NCI-H2107 treated with DMSO at 0.1 percent for 48 hours (cell line): ENCODE results near the gene ANKRD13B.

ENCODE experiments used
- DNase-seq: peaks from one replicate; lab custom pipeline; 2025; ENCODE audit not compliant: unreplicated experiment; lab: John Stamatoyannopoulos, UW

Gene ANKRD13B

DNA sequence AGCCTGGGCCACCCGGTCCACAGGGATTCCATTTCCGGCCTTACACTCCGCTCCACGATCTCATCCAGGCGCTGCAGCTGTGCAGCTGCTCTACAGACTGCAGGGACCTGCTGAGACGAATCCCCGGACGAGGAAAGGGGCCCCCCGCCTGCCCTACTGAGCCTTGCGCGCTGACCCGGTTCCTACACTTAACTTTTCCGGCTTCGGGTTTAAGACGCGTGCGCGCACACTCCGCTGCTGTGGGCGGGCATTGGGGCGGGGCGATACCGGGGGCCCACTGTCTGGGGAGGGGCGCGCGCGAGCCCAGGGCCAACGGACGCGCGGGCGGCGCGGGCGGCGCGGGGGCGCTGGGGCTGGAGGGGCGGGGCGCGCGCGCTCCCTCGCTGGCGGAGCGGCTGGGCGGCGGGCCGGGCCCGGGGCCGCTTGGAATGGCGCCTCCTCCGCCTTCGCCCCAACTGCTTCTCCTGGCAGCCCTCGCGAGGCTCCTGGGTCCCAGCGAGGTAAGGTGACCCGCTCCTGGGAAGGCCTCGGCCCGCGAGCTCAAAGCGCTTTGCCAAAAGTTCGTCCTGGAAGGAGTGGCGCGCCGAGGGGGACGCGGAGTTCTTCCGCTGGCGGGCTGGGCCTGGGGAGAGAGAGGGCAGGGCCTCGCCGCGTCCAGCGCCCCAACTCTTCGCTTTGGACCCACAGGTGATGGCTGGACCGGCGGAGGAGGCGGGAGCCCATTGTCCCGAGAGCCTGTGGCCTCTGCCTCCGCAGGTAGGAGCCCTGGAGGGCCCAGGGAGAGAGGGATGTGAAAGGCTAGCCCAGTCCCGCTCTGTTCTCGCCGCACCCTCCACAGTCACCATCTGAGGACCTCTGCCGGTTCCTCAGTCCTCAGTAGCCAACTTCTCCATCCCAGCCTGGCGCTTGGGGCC lies 24.3 kb upstream of the ANKRD13B start, which contains the start of gene TP53I13:
TP53I13 (plus strand) TSS at position 371 of the 914 bp plus-strand sequence; CDS start at position 429, 58 bp downstream.
- no peak for DNase-seq

DNA sequence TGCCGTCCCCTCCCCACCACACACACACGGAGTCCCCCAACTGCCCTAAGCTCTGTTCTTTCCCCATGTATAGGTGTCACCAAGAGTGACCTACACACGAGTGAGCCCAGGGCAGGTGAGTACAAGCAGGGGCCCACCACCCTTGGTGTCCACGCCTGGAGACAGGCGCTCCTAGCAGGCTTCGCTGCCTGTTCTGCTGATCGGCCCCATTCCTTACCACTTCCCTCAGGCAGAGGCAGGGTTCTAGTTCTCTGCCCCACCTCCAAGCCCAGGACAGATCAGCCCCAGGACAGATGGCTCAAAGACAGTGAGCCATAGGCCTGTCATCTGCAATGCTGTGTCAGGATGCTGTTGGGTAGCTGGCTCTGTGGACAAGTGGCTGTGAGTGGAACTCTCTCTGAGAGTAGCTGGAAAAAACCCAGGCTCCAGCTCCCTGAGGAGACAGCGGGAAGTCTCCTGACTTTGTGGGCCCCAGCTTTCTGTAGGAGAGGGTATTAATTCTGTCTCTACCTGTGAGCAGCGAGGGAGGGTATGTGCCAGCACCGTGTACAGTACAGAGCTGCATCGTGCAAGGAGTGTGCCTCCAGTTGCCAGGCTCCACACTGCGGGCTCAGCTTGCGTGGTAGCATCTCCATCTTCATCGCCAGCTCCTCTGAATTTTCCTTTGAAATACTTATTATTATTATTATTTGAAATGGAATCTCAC lies 23.5 kb upstream of the ANKRD13B start:
- no peak for DNase-seq

DNA sequence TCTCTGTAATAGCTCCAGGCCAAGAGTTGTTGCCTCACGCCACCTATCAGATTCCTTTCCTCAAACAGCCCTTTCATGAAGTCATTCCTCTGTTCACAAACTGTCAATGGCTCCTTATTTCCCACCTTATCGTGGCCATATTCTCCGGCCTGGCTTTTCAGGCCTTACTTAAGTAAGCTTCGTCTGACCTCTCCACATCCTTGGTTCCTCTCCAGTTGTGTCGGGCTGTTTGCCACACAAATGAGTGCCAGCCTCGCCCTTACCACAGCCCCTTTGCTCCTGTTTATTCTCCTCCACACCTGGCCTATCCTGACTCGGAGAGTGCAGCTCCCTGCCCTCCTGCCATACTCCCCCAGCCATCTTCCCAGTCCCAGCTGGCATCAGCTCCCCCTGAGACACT lies 22.4 kb upstream of the ANKRD13B start:
- DNase-seq: no peak

- no peak for DNase-seq
Observed at GRCh38 chr17:29571486-29571882, 21.4 kb upstream of the ANKRD13B start.

DNA sequence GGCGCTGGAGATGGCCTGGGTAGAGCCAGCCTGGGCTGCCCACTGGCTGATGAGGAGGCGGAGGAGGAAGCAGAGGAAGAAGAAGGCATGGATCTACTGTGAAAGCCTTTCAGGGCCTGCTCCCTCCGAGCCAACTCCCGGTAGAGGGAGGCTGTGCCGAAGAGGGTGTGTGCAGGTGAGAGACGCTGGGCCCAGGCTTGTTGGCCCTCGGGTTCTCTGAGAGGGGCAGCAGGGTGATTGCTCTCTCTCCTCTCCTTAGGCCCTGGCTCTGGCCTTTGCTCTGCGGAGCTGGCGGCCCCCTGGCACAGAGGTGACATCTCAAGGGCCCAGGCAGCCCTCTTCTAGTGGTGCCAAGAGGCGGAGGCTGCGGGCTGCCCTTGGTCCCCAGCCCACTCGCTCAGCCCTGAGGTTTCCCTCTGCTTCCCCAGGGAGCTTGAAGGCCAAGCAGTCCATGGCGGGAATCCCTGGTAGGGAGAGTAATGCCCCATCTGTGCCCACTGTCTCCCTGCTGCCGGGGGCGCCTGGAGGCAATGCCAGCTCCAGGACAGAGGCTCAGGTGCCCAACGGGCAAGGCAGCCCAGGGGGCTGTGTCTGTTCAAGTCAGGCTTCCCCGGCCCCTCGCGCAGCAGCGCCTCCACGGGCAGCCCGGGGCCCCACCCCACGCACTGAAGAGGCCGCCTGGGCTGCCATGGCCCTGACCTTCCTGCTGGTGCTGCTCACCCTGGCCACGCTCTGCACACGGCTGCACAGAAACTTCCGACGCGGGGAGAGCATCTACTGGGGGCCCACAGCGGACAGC lies 20.9 kb upstream of the ANKRD13B start:
- no peak for DNase-seq

DNA sequence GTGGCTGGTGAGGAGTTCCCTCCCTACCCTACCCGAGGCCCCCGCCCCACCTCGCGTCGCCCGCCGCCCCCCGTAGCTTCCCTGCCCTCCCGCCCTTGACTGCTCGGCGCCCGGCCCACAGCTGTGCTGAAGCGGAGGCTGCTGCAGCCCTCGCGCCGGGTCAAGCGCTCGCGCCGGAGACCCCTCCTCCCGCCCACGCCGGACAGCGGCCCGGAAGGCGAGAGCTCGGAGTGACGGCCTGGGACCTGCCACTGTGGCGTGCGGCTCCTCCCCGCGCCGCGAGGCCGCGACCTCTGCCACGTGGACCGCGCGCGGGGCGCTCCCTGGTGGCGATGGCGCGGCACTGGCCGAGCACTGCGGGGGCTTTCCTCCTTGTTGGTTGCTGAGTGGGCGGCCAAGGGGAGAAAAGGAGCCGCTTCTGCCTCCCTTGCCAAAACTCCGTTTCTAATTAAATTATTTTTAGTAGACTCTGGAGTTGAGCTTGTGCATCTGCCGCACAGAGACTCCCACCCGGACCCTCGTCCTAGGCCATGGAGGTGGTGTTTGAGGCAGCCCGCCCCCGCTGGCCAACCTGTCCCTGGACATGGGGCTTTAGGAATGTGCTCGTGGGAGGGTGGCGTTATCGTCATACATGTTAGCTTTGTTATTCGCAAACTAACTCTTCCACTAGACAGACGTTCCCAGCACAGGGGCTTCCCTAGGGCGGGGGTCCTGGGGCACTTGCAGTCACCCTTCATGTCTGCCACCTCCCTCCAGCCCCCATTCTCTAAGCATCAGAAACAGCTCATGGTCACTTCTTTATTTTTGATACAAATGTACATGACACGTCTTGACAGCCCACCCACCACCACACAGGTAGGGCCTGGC lies 20.0 kb upstream of the ANKRD13B start:
- no peak for DNase-seq

DNA sequence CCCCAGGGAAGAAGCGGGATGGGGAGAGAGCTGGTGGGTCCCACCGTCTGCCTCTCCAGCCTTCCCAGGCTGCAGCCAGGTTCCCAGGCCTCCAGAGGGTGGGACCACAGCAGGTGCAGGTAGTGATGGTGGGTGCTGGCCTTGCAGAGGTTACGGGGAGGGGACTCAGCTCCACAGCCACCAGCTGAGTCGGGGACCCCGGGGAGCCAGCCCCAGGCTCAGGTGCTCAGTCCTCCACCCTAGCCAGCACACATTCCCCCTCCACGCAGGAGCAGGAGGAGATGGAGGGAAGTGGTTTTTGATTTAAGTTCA lies 19.4 kb upstream of the ANKRD13B start:
- no peak for DNase-seq

- DNase-seq: no peak
Observed at GRCh38 chr17:29573871-29574731, 18.8 kb upstream of the ANKRD13B start.

DNA sequence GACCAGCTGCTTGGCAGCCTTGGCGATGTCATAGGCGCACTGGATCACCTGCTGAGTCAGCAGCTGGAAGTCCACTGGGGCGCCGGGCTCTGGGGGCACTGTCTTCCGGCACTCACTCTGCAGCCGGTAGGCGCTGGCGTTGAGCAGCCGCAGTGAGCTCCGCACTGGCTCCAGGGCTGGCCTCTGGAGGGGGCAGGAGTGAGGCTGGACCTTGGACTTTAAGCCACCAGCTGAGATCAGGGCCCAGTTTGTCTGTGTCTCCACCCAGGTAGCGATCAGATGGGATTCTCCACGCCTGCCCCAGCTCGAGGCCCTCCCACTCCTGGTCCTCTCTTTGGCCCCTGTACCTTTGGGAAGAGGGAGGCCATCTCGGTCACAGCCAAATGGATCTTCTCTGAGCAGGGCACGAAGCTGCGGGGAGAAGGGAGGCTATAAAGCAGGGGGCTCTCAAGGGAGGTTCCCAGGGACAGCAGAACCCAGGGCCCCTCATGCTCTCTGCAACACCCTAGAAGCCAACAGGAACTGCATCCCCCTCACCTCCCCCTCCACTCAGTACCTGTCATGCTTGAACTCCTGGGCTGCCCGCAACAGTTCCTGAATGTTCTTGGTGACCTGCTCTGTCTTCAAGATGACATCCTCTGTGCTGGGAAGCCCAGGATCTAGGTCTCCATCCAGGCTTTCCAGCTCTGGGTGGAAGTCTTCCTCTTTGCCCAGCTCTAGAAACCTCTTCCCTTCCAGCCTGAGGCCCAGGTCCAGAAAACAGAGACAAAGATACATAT lies 18.0 kb upstream of the ANKRD13B start:
- no peak for DNase-seq

DNA sequence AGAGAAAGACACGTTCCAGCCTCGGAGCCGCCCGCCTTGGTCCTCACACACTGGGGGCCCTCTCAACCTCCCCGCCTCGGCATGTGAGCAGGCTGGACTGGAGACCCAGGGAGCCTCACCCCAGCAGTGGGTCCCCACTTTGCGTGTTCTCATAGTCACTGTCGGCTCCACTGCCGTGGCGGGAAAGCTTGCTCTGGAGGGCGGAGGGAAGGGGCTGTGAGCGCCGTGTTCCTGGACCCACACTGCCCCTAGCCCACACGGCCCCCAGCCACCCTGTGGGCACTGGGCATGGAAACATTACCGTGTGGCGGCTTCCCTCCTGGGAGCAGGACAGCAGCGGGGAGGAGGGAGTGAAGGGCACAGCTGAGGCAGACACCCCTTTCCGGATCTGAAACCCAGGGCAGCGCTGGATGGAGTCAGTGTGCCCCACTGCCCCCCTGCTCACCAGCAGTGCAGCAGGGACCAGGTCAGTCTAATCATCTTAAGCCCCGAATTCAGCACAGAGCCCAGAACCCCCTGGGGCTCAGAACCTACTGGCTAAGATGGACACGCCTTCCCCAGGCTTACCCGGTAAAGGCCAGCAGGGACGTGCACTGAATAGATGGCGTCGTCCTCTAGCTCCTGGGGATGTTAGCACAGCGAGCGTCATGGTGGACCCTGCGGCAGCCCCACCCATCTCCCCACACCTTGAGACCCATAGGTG lies 17.3 kb upstream of the ANKRD13B start:
- no peak for DNase-seq

GRCh38 chr17:29576214-29577000 lies 16.5 kb upstream of the ANKRD13B start:
- DNase-seq: no peak

DNA sequence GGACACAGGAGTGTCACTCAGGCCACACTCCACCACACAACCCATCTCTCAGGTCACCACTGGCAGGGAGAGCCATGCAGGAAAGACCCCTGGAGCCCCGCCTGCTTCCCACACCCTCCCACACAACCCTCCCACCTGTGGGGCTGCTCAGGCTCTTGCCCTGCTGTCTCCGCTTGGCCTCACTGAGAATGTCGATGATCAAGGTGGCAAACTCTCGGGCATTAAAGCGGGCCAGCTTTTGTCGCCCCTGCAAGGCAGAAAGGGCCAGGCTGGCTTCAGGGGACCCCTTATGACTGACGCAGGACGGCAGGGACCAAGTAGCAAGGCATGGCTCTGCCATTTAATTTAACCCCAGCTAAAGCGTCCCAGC lies 15.9 kb upstream of the ANKRD13B start:
- no peak for DNase-seq

GRCh38 chr17:29577385-29578211 lies 15.3 kb upstream of the ANKRD13B start:
- no peak for DNase-seq

GRCh38 chr17:29578626-29579485 lies 14.1 kb upstream of the ANKRD13B start:
- DNase-seq: no peak

DNA sequence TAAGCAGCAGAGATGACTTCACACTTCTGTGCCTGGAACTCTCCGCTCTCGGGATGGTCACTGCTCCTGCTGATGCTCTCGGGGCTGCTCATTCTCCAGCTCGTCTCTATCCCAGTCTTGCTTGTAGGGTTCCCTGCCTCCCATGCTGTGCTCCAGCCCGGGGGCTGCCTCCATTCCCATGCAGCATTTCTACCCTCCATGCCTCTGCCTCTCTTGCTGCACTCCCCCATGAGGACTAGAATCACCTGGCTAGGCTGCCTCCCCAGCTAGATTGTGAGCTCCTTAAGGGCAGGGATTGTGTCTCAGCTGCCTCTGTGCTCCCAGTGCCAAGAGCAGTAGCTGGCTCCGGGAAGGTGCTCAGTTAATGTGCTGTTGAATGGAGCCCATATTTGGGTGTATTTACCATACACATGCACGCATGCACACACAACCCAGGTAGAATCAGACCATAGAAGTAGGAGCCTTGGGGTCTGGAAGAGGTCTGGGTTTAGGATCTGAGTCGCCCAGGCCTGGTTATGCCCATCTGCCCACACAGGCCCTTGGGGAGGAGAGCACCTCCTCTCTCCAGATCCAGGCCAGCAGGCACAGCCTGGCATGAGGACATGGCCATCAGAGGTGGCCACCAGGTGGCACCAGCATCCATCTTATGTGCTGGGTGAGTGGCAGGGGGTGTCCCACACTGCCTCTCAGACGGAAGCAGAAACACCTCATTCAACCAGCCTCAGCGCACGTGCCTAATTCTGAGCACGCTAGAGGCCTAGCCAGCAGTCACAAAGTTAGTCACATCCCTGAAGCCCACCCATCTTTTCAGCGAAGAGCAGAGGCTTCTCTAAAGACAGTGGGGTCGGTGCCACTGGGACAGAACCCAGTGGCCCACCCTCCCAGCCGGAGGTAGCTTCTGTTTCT lies 12.8 kb upstream of the ANKRD13B start:
- peak; percentile 47 for DNase-seq
